Measurements from ENCODE around the gene SMARCC1.

The SMARCC1 gene

DNA sequence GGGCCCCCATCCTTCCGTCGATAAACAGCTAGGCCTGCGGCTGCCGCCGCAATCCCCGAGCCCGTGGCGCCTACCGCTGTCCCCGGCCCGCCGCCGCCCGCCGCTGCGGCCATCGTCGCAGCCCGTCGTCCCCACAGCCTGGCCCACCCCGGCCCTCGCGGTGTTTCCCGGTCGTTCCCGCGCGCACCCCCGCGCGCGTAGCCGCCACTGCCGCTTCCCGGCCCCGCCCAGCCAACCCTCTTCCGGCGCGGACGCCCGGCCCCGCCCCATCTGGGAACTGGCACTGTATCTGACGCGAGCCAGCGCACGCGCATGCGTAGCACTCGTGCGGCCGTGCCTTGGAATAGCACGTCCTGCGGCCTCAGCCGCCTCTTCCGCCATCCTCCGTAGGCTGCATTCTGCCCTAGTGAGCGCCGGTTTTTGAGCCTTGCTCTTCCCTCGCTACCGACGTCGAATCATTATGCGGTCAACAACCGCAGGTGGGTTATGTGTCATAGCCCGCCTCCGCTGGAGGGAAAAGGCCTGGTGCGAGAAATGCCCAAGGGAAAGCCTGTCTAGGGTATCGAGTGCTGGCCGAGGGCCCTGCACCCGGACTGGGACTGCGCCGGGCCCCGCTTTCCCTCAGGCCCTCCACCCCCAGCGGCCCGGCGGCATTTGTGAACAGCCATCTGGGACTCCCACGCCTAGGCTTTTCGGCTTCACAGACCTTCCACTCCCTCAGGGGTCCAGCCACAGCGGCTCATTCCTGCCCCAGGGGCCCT, at the start of gene SMARCC1:
SMARCC1 (minus strand) TSS at position 209 of the 761 bp plus-strand sequence; CDS start at position 113, 96 bp downstream.
- DNase-seq, result peak; percentile 99

DNA sequence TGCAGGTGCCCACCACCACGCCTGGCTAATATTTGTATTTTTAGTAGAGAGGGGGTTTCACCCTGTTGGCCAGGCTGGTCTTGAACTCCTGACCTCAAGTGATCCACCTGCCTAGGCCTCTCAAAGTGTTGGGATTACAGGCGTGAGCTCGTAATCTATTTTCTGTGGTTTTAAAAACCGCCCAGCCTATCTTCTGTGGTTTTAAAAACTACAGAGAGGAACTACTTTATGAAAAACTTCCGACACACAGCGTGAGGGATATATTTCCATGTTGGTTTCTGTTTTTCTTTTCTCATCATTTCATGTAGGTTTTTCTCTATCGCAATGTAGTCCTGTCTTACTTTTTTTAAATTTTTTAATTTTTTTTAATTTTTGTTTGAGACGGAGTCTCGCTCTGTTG, 47.8 kb upstream of the SMARCC1 start:
- peak; percentile 88 for DNase-seq

DNA sequence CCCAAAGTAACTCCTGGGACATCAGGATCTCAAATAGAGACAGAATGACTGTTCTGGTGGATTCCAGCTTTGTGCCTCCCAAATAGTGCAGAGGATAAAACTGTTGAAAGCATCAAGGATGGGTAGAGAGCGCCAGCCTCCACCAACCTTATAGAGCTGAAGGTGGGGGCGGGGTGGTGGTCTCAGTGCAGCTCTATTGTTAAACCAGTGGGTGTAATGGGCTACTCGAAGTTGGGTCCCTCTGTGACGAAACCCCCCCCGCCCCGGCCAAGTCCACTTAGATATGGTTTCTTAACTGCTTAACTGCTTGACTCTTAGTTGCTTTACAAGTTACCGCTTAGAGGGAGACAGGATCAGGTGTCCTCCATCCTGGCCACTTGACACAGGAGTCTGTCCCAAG, 43.9 kb upstream of the SMARCC1 start:
- DNase-seq, result peak; percentile 45

DNA sequence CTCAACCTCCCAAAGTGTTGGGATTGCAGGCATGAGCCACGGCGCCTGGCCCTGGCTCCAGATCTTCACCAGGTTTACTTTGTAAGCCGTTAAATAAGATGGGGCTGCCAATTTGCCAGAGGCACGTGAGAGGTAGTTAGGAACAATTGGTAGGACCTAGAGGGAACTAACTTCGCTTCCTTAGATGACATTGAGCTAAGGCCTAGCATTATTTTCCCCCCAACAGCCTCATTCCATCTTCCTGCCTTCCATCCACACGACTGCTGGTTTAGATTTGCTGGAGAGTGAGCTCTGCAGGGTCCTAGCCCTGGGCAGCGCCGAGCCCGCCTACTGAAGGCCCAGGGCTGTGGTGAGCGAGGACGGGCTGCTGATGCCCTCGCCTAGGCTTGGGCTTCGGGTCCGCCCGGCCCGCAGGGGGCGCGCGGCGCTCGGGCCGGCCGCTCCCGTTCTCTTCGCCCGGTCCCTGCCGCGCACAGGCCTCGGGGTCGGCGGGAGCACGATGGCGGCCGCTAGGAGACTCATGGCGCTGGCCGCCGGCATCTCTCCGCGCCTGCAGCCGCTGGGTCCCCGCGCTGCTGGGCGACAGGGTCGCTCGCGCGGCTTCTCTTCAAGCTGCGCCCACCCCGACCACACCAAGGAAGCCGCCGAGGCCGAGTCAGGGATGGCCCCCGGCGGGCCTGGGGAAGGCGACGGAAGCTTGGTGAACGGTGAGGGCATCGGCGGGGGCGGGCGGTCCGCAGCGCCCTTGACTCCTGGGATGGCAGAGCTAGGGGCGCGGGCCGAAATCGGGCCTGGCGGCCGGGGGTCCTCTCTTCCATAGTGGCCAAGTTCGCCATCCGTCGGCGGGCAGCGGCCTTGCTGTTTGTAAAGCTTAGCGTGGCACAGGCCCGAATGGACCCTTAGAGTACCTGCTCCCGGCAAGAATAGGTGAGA, 43.1 kb upstream of the SMARCC1 start:
- peak; percentile 91 for DNase-seq

DNA sequence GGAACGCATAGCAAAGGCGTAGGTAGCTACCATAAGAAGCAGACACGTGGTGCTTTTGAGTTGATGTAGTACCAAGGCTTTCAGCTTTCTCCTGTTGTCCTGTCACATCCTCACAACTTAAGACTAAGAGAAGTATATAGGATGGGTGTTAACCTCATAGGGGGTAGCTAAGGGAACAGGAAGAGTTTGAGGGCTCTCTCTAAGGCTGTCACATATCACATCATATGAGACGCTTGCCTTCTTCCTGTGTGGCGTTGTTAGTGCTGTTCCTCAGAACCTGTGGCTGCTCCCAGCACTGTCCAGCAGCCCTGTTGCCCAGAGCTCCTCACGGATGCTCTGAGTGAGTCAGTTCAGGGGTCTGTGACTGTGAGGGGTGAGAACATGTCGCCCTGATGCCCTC, 35.9 kb upstream of the SMARCC1 start:
- no peak for DNase-seq

DNA sequence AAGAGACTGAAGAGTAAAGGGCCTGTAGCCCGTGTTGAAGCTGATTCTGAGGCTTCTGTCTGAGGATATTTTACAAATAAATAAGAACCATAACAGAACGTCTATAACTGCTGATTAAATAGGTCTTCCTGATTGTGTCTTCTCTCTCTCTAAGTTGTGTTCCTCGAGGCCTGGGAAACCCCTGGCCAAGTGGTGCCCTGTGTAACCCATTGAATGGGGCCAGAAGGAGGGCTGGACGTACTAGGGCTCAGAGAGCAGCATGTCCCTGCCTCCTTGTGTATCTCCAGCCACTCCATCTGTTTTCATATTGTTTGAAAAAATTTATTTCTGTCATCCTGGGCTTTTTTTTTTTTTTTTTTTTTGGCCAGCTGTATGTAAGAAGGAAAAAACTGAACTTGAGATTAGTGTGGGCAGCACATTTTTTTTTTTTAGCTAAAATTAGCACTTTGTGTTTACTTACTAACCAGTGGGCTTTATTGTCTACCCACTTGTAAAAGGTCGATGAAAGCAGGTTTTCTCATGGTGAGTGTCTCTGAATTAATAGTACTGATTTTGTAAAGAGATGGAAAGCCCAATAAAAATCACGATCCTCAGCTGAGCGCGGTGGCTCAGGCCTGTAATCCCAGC, 32.0 kb upstream of the SMARCC1 start:
- DNase-seq, result no peak

DNA sequence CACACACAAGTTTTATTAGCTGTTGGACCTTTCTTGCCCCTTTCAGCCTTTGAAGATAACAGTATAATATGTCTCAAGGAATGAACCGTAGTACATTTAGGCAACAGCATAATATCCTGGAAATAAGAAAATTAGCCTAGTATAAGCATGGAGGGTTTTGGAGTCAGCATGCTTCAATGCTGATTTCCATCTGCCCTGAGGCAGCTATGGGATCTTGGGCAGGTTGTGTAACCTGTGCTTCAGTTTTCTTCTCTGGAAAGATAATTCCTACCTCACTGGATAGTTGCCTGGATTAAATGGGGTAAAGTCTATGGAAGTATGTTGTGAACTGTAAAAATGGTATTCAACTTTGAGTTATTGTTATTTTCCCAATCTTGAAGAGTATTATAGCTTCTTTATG, 22.9 kb upstream of the SMARCC1 start:
- DNase-seq, result no peak

DNA sequence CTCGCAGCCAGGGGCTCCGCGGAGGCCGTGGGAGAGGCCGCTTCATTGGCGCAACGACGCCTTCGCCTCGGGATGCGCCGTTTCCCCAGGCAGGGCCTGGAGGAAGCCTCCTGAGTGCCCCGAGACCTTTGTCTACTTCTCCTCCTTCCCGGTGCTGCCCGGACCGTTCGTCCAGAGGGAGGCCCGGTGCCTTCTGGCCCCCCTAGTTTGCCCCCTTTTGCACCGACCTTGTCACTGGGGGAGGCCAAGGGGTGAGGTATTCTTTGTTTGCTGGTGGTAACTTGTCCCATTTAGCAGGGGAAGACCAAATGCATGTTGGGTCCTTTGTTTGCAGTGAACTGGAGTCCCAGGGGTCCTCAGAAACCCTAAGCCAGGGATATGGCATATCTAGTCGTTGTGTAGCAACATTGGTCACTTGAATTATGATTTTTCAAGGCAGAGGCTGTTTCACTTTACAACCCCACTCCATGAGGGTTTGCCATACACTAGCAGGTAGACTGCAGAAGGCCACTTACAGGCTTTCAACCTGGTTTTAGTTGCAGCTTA, 21.9 kb upstream of the SMARCC1 start:
- peak; percentile 55 for DNase-seq

DNA sequence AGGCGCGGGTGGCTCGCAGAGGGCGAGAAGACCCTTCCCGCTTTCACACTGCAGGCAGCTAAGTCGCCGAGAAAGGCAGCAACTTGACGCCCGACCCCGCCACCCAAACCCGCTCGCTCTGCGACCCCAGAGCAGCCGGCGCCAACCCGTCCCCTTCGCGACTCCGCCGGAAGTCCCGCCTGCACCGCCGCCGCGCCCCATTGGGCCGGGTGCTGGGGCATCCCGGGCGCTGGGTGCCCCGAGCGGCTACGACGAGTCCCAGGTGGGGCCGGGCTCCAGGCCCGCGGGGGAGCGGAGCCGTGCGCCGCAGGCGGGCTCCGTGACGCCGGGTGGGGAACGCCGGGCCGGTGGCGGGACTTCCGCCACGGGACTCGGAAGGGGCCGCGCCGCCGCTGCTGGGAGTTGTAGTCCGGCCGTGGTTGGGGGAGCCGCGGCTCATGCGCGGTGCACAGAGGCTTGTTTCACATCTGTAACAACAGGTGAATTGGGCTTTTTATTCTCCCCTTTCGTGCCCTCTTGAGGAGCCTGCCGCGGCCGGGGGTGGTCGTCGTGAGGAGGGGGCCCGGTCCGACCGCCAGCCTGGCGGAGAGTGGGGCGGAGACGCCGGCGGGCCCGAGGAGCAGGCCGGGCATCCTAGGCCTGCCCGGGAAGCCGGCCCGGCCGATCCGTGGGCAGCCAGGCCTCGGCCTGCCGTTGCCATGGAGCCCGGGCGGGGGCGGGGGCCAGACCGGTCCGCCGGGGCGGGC, 21.2 kb upstream of the SMARCC1 start, which contains the start of gene DHX30:
DHX30 (plus strand) TSS at position 405 of the 746 bp plus-strand sequence. CDS start 7,546 bp downstream, outside the sequence.
- peak; percentile 85 for DNase-seq

DNA sequence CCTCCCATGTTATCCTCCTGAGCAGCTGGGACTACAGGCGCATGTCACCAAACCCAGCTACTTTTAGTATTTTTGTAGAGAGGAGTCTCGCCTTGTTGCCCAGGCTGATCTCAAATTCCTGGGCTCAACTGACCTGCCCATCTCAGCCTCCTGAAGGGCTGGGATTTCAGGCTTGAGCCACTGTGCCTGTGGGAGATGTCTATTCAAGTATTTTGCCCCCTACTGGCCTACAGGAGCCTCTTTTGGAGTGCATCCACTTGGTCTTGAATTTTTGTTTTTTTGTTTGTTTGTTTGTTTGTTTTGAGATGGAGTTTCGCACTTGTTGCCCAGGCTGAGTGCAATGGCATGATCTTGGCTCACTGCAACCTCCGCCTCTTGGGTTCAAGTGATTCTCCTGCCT, 18.0 kb upstream of the SMARCC1 start:
- DNase-seq, result peak; percentile 21

DNA sequence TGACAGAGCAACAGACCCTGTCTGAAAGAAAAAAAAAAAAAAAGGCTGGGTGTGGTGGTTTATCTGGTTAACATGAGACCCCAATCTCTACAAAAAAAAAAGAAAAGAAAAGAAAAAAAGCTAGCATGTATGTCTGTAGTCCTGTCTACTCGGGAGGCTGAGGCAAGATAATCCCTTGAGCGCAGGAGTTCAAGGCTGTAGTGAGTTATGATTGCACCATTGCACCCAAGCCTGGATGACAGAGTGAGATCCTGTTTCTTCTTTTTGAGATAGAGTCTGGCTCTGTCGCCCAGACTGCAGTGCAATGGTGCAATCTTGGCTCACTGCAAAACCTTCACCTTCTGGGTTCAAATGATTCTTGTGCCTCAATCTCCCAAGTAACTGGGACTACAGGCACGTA, 12.9 kb upstream of the SMARCC1 start:
- DNase-seq, result peak; percentile 38

DNA sequence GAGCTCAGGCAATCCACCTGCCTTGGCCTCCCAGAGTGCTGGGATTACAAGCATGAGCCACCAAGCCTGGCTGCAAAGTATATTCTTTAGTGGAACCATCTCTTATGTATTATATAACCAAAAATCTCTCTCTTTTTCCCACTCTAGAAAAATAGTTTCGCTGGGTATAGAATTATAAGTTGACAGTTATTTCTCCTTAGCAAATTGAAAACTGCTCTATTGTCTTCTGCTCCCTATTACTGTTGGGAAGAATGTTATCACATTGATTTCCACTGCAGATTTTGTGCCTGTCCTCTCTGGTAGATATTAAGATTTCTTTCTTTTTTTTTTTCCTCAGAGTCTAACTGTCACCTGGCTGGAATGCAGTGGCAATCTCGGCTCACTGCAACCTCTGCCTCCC, 11.0 kb upstream of the SMARCC1 start:
- DNase-seq, result no peak

DNA sequence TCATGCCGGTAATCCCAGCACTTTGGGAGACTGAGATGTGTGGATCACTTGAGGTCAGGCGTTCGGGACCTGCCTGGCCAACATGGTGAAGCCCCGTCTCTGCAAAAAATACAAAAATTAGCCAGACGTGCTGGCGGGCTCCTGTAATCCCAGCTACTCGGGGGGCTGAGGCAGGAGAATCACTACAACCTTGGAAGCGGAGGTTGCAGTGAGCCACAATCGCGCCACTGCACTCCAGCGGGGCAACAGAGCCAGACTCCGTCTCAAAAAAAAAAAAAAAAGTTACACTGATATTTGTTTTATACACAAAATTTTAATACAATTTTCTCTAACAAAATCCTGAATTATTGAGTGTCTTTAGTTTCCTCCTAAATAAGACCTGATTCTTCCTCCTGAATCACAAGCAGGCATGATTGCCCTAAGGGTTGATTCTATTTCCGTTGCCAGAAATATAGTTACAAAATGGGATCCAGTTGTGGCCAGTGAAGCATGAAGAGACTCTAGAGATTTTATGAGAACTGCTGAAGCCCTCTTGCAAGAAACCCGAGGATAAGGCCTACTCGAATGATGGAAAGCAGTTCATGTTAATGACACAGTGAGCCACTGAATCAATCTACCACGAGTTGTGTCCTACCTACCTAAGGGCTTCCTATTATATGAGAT, 9.6 kb upstream of the SMARCC1 start:
- no peak for DNase-seq

DNA sequence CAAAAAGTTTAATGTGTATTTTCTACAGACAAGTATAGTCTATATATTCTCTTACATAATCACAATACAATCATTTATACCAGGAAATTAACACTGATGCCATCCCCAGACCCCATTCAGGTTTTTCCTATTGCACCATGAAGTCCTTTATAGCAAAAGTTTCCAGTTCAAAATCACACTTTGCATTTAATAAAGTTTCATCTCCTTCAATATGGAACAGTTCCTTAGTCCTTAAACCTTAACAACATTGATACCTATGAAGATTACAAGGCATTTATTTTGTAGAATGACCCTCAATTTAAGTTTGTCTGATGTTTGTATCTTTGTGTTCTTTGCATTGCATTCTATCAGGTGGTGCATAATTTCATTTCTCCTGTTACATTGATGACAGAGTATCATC, 2.0 kb upstream of the SMARCC1 start:
- no peak for DNase-seq

DNA sequence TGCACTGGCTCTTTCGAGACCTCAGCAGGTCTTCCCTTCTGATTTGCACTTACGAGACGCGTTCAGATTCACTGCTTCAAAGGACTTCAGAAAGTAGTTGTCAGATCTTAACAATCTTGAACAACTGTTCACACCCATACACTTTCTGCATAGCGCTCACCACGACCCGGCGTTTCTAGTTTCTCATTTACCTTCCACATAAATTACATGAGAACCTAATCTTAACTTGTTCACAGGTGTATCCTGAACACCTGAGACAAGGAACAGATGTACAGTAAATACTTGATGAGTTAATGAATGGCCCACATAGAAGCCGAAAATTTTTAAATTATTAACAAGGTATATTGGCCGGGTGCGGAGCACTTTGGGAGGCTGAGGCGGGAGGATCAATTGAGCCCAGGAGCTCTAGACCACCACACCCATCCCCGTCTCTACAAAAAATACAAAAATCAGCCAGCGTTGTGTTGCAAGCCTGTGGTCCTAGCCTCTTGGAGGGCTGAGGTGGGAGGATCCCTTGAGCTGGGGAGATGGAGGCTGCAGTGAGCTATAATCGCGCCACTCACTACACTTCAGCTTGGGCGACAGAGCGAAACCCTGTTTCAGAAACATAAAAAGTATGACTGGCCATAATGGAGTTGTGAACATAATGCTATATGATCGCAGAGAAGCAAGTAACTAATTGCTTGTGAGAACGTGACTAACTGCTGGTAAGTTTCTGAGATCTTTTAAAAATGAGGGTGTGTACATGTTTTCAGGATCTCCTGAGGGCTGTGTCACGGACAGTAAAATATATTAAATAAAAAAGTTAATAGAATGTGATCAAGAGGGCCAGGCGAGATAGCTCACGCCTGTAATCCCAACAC, 984 bp upstream of the SMARCC1 start:
- no peak for DNase-seq

DNA sequence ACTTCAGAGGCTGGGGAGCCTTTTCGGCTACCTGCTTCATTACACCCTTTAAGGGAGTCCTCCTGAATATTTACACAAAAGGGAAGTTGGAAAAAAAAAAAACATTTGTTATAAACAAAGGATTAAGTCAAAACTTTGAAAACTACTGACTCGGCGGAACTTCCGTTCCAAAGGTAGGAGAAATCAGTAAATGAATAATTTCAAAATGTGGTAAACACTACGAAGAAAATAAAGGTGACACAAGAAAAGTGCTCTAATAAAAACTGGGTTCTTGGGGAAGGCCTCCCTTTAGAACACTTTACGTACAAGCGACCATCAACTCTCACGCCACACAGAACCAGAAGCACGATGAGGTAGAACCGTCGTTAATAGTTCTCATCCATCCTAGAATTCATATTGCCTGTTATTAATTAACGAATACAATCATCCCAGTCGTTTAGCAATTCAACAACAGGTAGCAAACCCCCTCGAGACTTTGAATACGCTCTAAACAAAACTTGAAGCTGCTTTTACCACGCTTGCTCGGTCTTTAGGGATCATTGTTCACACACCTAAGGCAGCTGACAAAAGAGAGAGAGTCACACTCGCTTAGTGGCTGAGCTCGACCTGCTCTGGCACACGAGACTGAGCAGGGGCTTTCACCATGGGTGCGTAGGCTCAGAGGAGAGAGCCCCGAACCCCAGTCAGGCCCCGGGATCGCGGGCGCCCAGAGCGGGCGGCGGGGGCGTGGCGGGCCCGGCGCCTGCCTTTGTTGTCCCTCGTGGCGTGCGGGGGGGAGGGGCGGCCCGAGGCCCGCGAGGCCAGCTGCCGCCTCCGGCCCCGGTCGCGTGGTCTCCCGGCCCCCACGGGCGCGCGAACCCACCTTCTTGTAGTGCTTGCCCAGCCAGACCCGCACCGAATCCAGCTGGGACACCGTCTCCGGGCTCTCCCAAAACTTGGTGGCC, 680 bp downstream of the SMARCC1 start:
- peak; percentile 69 for DNase-seq

DNA sequence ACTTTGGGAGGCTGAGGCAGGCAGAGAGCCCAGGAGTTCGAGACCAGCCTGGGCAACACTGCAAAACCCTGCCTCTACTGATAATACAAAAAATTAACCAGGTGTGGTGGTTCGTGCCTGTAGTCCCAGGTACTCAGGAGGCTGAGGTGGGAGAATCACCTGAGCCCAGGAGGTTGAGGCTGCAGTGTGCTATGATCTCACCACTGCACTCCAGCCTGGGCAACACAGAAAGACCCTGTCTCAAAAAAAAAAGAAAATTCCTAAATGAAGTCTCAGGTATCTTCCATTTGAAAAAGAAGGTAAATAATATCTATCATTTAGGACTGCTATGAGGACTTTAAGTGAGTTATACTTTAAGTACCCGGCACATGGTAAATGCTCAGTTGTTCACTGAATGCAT, 2.9 kb downstream of the SMARCC1 start:
- DNase-seq, result no peak

DNA sequence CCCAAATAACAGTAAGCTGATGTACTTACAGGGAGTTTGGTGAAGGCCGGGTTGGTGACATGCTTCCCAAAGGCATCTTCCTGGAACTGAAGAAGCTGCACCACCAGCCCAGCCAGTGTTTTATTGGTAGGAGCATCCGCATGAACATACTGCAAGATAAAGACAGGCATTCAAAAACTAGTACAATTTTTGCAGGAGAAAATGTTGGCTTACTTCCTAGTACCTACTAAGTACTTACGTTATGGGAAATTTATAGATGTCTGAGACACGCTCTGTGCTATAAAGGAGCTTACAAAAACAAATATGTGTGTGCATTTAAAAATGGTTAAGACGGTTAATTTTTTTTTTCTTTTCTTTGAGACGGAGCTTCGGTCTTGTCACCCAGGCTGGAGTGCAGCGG, 8.9 kb downstream of the SMARCC1 start:
- DNase-seq, result no peak

DNA sequence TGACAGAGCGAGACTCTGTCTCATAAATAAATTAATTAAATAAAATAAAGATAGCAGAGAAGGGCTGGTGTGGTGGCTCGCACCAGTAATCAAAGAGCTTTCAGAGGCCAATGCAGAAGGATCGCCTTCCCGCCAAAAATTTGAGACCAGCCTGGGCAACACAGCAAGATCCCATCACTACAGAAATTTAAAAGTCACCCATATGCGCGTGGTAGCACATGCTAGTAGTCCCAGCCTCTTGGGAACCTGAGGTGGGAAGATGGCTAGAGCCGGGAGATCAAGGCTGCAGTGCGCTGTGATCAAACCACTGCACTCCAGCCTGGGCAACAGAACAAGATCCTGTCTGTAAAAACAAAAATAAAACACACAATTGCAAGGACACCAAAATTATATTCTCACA, 9.6 kb downstream of the SMARCC1 start:
- no peak for DNase-seq

DNA sequence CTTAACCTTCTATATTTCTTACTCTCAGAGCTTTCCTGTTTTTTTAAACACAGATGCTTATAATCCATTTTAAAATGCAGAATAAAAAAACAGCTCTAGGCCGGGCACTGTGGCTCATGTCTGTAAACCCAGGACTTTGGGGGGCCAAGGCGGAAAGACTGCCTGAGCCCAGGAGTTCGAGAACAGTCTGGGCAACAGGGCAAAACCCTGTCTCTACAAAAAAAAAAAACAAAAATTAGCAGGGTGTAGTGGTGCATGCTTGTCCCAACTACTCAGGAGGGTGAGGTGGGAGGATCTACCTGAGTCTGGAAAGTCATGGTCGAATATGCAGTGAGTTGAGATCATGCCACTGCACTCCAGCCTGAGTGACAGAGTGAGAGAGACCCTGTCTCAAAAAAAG, 15.5 kb downstream of the SMARCC1 start:
- DNase-seq, result no peak
